ACHN (cell line): ENCODE data around the gene CEP112.

Experiments
- DNase-seq: peaks from one replicate; pipeline ENCODE4 v3.0.0-alpha.2; 2015
- in situ Hi-C: cut with HindIII; loops from 2 replicates; pipeline ENCODE4 v1.10.0; 2017; ENCODE audit warnings: low sequenced_read_pairs, low pct_ligation_motif_present, low pct_unique_long_range_greater_than_20kb

CEP112 gene

GRCh38 chr17:66021757-66022156 lies 170.2 kb downstream of the CEP112 start:
- in situ Hi-C loops: no loop called here
- DNase-seq: no peak

- DNase-seq: no peak
- in situ Hi-C loops: no loop called here
These were observed 173.1 kb downstream of the CEP112 start for GRCh38 chr17:66018786-66019185.

GRCh38 chr17:66016231-66016630 lies 175.7 kb downstream of the CEP112 start:
- no peak for DNase-seq
- in situ Hi-C loops: no loop called here

GRCh38 chr17:66008680-66009079 lies 183.3 kb downstream of the CEP112 start:
- in situ Hi-C loops: no loop called here
- no peak for DNase-seq

GRCh38 chr17:66006654-66007053 lies 185.3 kb downstream of the CEP112 start:
- no peak for DNase-seq
- in situ Hi-C loops: no loop called here

GRCh38 chr17:66002812-66003211 lies 189.1 kb downstream of the CEP112 start:
- DNase-seq: no peak
- in situ Hi-C loops: no loop called here

GRCh38 chr17:66002063-66002585 lies 189.8 kb downstream of the CEP112 start:
- in situ Hi-C loops: no loop called here

GRCh38 chr17:66000216-66000615 lies 191.7 kb downstream of the CEP112 start:
- no peak for DNase-seq
- in situ Hi-C loops: no loop called here

More at GRCh38 chr17:66002063-66002585, 189.8 kb downstream of the CEP112 start:
- DNase-seq: no peak

- in situ Hi-C loops: no loop called here
- no peak for DNase-seq
These were observed 193.3 kb downstream of the CEP112 start for GRCh38 chr17:65998675-65999074.

GRCh38 chr17:65994679-65995078 lies 197.3 kb downstream of the CEP112 start:
- in situ Hi-C loops: no loop called here
- no peak for DNase-seq

GRCh38 chr17:65994114-65994513 lies 197.8 kb downstream of the CEP112 start:
- in situ Hi-C loops: no loop called here
- DNase-seq: no peak

GRCh38 chr17:65990593-65990992 lies 201.3 kb downstream of the CEP112 start:
- DNase-seq: no peak
- in situ Hi-C loops: no loop called here

- no peak for DNase-seq
- in situ Hi-C loops: no loop called here
These were observed 203.5 kb downstream of the CEP112 start for GRCh38 chr17:65988451-65988850.

- in situ Hi-C loops: no loop called here
- peak; percentile 56 for DNase-seq
These were observed 203.9 kb downstream of the CEP112 start for GRCh38 chr17:65987988-65988387.

GRCh38 chr17:65985571-65985970 lies 206.4 kb downstream of the CEP112 start:
- in situ Hi-C loops: no loop called here
- no peak for DNase-seq

- DNase-seq: no peak
- in situ Hi-C loops: no loop called here
These were observed 207.6 kb downstream of the CEP112 start for GRCh38 chr17:65984299-65984698.

GRCh38 chr17:65978871-65979270 lies 213.1 kb downstream of the CEP112 start:
- in situ Hi-C loops: no loop called here
- no peak for DNase-seq

GRCh38 chr17:65977041-65977440 lies 214.9 kb downstream of the CEP112 start:
- in situ Hi-C loops: no loop called here
- DNase-seq: no peak

- in situ Hi-C loops: no loop called here
- no peak for DNase-seq
These were observed 216.1 kb downstream of the CEP112 start for GRCh38 chr17:65975878-65976277.

GRCh38 chr17:65973237-65973636 lies 218.7 kb downstream of the CEP112 start:
- no peak for DNase-seq
- in situ Hi-C loops: no loop called here

GRCh38 chr17:65967372-65967771 lies 224.6 kb downstream of the CEP112 start:
- no peak for DNase-seq
- in situ Hi-C loops: no loop called here
